ENCODE measurements around the gene ADAM12. TPM values are rescaled to one million over a fixed set of nuclear protein-coding genes. Genes with fewer than 3 reads are reported as not detected.
"Not testable (repeated sequence)": the region's sequence is repeated elsewhere in the genome, so short reads cannot be mapped to it uniquely, and the experiment has no call there.

Gene ADAM12
- polyA plus RNA-seq, 1 experiment, result 8.6 TPM

- no peak for DNase-seq (ENCODE audit: low read depth)
- Histone ChIP-seq H3K4me3 (ENCODE audit: low read depth, low read length) (no peak overlapping the region), H3K27me3 (ENCODE audit: control insufficient read depth, insufficient read depth, low read length) (no peaks in the 10 kb centered on the region), H3K36me3 (ENCODE audit: control insufficient read depth, insufficient read depth, low read length) (peaks cover 2% of the 10 kb centered on the region; the same call in 1 of the 2 replicates)
- TF ChIP-seq CTCF (IDR thresholded peaks at IDR 0.05; ENCODE audit: insufficient read depth, low read depth, low read length), result no peak
- ChIA-PET POLR2A (no interaction called here), CTCF (interaction anchor here (1.6 kb wide), 1 partner anchor 123 kb away, joined by 5 read pairs; no protein-coding TSS in a partner anchor)
Measured at GRCh38 chr10:126380352-126381076, 7.8 kb downstream of the ADAM12 start.

- POLR2A ChIA-PET; CTCF ChIA-PET; H3K4me3 ChIP-seq (ENCODE audit: low read depth, low read length); H3K27me3 ChIP-seq (ENCODE audit: control insufficient read depth, insufficient read depth, low read length); DNase-seq (ENCODE audit: low read depth); H3K36me3 ChIP-seq (ENCODE audit: control insufficient read depth, insufficient read depth, low read length): not testable (repeated sequence)
Measured at GRCh38 chr10:126379166-126379565, 9.1 kb downstream of the ADAM12 start.

GRCh38 chr10:126376956-126377355 is 11.3 kb downstream of the ADAM12 start:
- no peak for DNase-seq (ENCODE audit: low read depth)
- no peak overlapping the region for H3K4me3 ChIP-seq (ENCODE audit: low read depth, low read length)
- no peak for TF ChIP-seq CTCF (IDR thresholded peaks at IDR 0.05; ENCODE audit: insufficient read depth, low read depth, low read length)
- peaks cover under 1% of the 10 kb centered on the region; the same call in 1 of the 2 replicates for H3K36me3 ChIP-seq (ENCODE audit: control insufficient read depth, insufficient read depth, low read length)
- ChIA-PET CTCF (interaction anchor here (0.6 kb wide), 2 partner anchors 13 to 109 kb away, joined by 3 to 4 read pairs; no protein-coding TSS in a partner anchor), POLR2A (no interaction called here)
- no peaks in the 10 kb centered on the region for H3K27me3 ChIP-seq (ENCODE audit: control insufficient read depth, insufficient read depth, low read length)

GRCh38 chr10:126375926-126376554 is 12.2 kb downstream of the ADAM12 start:
- H3K36me3 ChIP-seq (ENCODE audit: control insufficient read depth, insufficient read depth, low read length), result no peaks in the 10 kb centered on the region
- POLR2A ChIA-PET, result no interaction called here
- no peaks in the 10 kb centered on the region for H3K27me3 ChIP-seq (ENCODE audit: control insufficient read depth, insufficient read depth, low read length)
- H3K4me3 ChIP-seq (ENCODE audit: low read depth, low read length), result no peak overlapping the region
- DNase-seq (ENCODE audit: low read depth), result no peak
- no peak for TF ChIP-seq CTCF (IDR thresholded peaks at IDR 0.05; ENCODE audit: insufficient read depth, low read depth, low read length)
- CTCF ChIA-PET, result no interaction called here

- ChIA-PET CTCF (no interaction called here), POLR2A (no interaction called here)
- H3K4me3 ChIP-seq (ENCODE audit: low read depth, low read length), result no peak overlapping the region
- H3K27me3 ChIP-seq (ENCODE audit: control insufficient read depth, insufficient read depth, low read length), result no peaks in the 10 kb centered on the region
- no peak for DNase-seq (ENCODE audit: low read depth)
- H3K36me3 ChIP-seq (ENCODE audit: control insufficient read depth, insufficient read depth, low read length), result no peaks in the 10 kb centered on the region
- no peak for TF ChIP-seq CTCF (IDR thresholded peaks at IDR 0.05; ENCODE audit: insufficient read depth, low read depth, low read length)
Measured at GRCh38 chr10:126375299-126375698, 13.0 kb downstream of the ADAM12 start.
